ENCODE results near the gene PQBP1.

The PQBP1 gene

GRCh38 chrX:48920718-48921104, 23.0 kb downstream of the PQBP1 start:
- no peak overlapping the region for H3K4me3 ChIP-seq (replicated peaks; ENCODE audit: insufficient read depth, low read length)
- no peak for TF ChIP-seq CTCF (IDR thresholded peaks at IDR 0.05; ENCODE audit: insufficient read depth, low read length)
- no peak for TF ChIP-seq REST (IDR thresholded peaks at IDR 0.05; ENCODE audit: insufficient replicate concordance, low read depth)
- TF ChIP-seq SPI1 (IDR thresholded peaks at IDR 0.05; ENCODE audit: borderline replicate concordance, low read depth) = no peak
- TF ChIP-seq GABPA (IDR thresholded peaks at IDR 0.05; ENCODE audit: low read depth) = no peak
- no peak for TF ChIP-seq POLR2AphosphoS5 (IDR thresholded peaks at IDR 0.05; ENCODE audit: low read depth)
- H3K27me3 ChIP-seq (ENCODE audit: insufficient read depth, poor library complexity, severe bottlenecking) = no peaks in the 10 kb centered on the region
- H3K27ac ChIP-seq (replicated peaks) = no peak overlapping the region
- no peak for DNase-seq (ENCODE audit: low read depth in 1 of 2, low spot score in 1 of 2)

GRCh38 chrX:48923771-48924170, 26.0 kb downstream of the PQBP1 start:
- Histone ChIP-seq H3K4me3 (replicated peaks; ENCODE audit: insufficient read depth, low read length) (no peak overlapping the region), H3K27ac (replicated peaks) (no peak overlapping the region), H3K27me3 (ENCODE audit: insufficient read depth, poor library complexity, severe bottlenecking) (no peaks in the 10 kb centered on the region)
- no peak for TF ChIP-seq SPI1 (IDR thresholded peaks at IDR 0.05; ENCODE audit: borderline replicate concordance, low read depth)
- no peak for TF ChIP-seq POLR2AphosphoS5 (IDR thresholded peaks at IDR 0.05; ENCODE audit: low read depth)
- TF ChIP-seq CTCF (IDR thresholded peaks at IDR 0.05; ENCODE audit: insufficient read depth, low read length) = no peak
- no peak for TF ChIP-seq GABPA (IDR thresholded peaks at IDR 0.05; ENCODE audit: low read depth)
- no peak for TF ChIP-seq REST (IDR thresholded peaks at IDR 0.05; ENCODE audit: insufficient replicate concordance, low read depth)
- DNase-seq (ENCODE audit: low read depth in 1 of 2, low spot score in 1 of 2) = no peak

- TF ChIP-seq GABPA (IDR thresholded peaks at IDR 0.05; ENCODE audit: low read depth) = no peak
- no peak for TF ChIP-seq SPI1 (IDR thresholded peaks at IDR 0.05; ENCODE audit: borderline replicate concordance, low read depth)
- TF ChIP-seq REST (IDR thresholded peaks at IDR 0.05; ENCODE audit: insufficient replicate concordance, low read depth) = no peak
- no peak for TF ChIP-seq POLR2AphosphoS5 (IDR thresholded peaks at IDR 0.05; ENCODE audit: low read depth)
- TF ChIP-seq CTCF (IDR thresholded peaks at IDR 0.05; ENCODE audit: insufficient read depth, low read length) = no peak
- no peaks in the 10 kb centered on the region for H3K27me3 ChIP-seq (ENCODE audit: insufficient read depth, poor library complexity, severe bottlenecking)
Observed at GRCh38 chrX:48924270-48924669, 26.5 kb downstream of the PQBP1 start.

More at GRCh38 chrX:48924270-48924669, 26.5 kb downstream of the PQBP1 start:
- Histone ChIP-seq H3K27ac (replicated peaks) (no peak overlapping the region), H3K4me3 (replicated peaks; ENCODE audit: insufficient read depth, low read length) (no peak overlapping the region)
- DNase-seq (ENCODE audit: low read depth in 1 of 2, low spot score in 1 of 2) = no peak
